IMR-90 (cell line): ENCODE data around the gene GCNT2. TPM values are rescaled to one million over a fixed set of nuclear protein-coding genes. Genes with fewer than 3 reads are reported as not detected.

ENCODE experiments used
- ATAC-seq: fragments of 200-7000 bp; cut with Tn5 transposase; 2 replicates; pipeline ENCODE4 v1.9.1; 2020; ENCODE audit warnings: low read depth, mild to moderate bottlenecking, moderate library complexity
- BruUV-seq: library from RNA; stranded (reverse); fragments of 400-500 nt; replicated peaks from 2 replicates; lab custom pipeline; 2021; lab: Mats Ljungman, UMichigan
- CTCF ChIA-PET: fragments of 300-600 bp; formaldehyde crosslinking; extraction: SDS; loops from one replicate; lab custom pipeline; 2021; ENCODE audit warnings: antibody characterized with exemption; lab: Yijun Ruan, JAX
- POLR2A ChIA-PET: fragments of 300-600 bp; sonication (Branson Sonifier 250); formaldehyde crosslinking; loops from one replicate; lab custom pipeline; 2022; ENCODE audit warnings: antibody characterized with exemption; ENCODE audit not compliant: unreplicated experiment; lab: Charles Lee
- DNase-seq: peaks from one replicate; pipeline ENCODE4 v3.0.0; 2013
- H2AFZ ChIP-seq: replicated peaks from 2 replicates; pipeline ENCODE3; 2013; ENCODE audit warnings: low read length, mild to moderate bottlenecking; ENCODE audit not compliant: poor library complexity
- H2AK5ac ChIP-seq: 2 replicates; pipeline ENCODE4 v1.6.1; 2013; ENCODE audit warnings: low read depth, low read length, inconsistent platforms
- H2AK9ac ChIP-seq: replicated peaks from 2 replicates; pipeline ENCODE3; 2013; ENCODE audit warnings: mild to moderate bottlenecking, low read depth, low read length, moderate library complexity; ENCODE audit not compliant: poor library complexity
- H2BK120ac ChIP-seq: 2 replicates; pipeline ENCODE4 v1.6.1; 2013; ENCODE audit warnings: low read depth, low read length, inconsistent platforms
- H2BK15ac ChIP-seq: 3 replicates; pipeline ENCODE4 v1.6.1; 2013; ENCODE audit warnings: low read depth, low read length, inconsistent platforms
- H2BK20ac ChIP-seq: 2 replicates; pipeline ENCODE4 v1.6.1; 2013; ENCODE audit warnings: low read depth, mild to moderate bottlenecking, inconsistent platforms, low read length, moderate library complexity
- H2BK5ac ChIP-seq: 2 replicates; pipeline ENCODE4 v1.6.1; 2013; ENCODE audit warnings: mild to moderate bottlenecking, low read depth, low read length, inconsistent platforms; ENCODE audit not compliant: poor library complexity, severe bottlenecking
- H3K14ac ChIP-seq: replicated peaks from 2 replicates; pipeline ENCODE4 v1.6.1; 2013; ENCODE audit warnings: low read depth, low read length, inconsistent platforms
- H3K18ac ChIP-seq: 2 replicates; pipeline ENCODE4 v1.6.1; 2013; ENCODE audit warnings: low read depth, low read length, control low read depth
- H3K23ac ChIP-seq: 2 replicates; pipeline ENCODE4 v1.6.1; 2013; ENCODE audit warnings: low read depth, low read length, inconsistent platforms
- H3K27ac ChIP-seq: 2 replicates; pipeline ENCODE4 v1.5.1; 2013; ENCODE audit warnings: mild to moderate bottlenecking, control low read depth, low read length; ENCODE audit not compliant: insufficient read depth
- H3K27me3 ChIP-seq: 2 replicates; pipeline ENCODE4 v1.6.1; 2013; ENCODE audit warnings: low read length; ENCODE audit not compliant: control insufficient read depth, insufficient read depth
- H3K36me3 ChIP-seq: 2 replicates; pipeline ENCODE4 v1.6.1; 2013; ENCODE audit warnings: low read length, mixed read lengths; ENCODE audit not compliant: control insufficient read depth, insufficient read depth
- H3K4ac ChIP-seq: 2 replicates; pipeline ENCODE4 v1.6.1; 2013; ENCODE audit warnings: low read depth, low read length, inconsistent platforms
- H3K4me1 ChIP-seq: 2 replicates; pipeline ENCODE4 v1.6.1; 2013; ENCODE audit warnings: low read length, mixed read lengths; ENCODE audit not compliant: control insufficient read depth, insufficient read depth
- H3K4me2 ChIP-seq: 2 replicates; pipeline ENCODE4 v1.6.1; 2013; ENCODE audit warnings: low read depth, mild to moderate bottlenecking, control low read depth, low read length, moderate library complexity
- H3K4me3 ChIP-seq: 2 replicates; pipeline ENCODE4 v1.5.1; 2013; ENCODE audit warnings: low read depth, mild to moderate bottlenecking, control low read depth, low read length, moderate library complexity; ENCODE audit not compliant: insufficient read depth
- H3K56ac ChIP-seq: 2 replicates; pipeline ENCODE4 v1.6.1; 2013; ENCODE audit warnings: low read length, inconsistent platforms; ENCODE audit not compliant: insufficient read depth; ENCODE audit errors: extremely low read depth
- H3K79me1 ChIP-seq, 2 experiments: 2 replicates each; pipeline ENCODE4 v1.6.1; 2013; ENCODE audit warnings: low read length in 2 of 2, inconsistent platforms in 1 of 2, low read depth in 1 of 2
- H3K9ac ChIP-seq: 2 replicates; pipeline ENCODE4 v1.6.1; 2013; ENCODE audit warnings: low read depth, low read length, control low read depth
- H3K9me1 ChIP-seq: 2 replicates; pipeline ENCODE4 v1.6.1; 2013; ENCODE audit warnings: low read length, inconsistent platforms; ENCODE audit not compliant: insufficient read depth
- H3K9me3 ChIP-seq: 2 replicates; pipeline ENCODE4 v1.6.1; 2013; ENCODE audit warnings: low read length; ENCODE audit not compliant: control insufficient read depth, insufficient read depth
- H4K20me1 ChIP-seq: 2 replicates; pipeline ENCODE4 v1.6.1; 2013; ENCODE audit warnings: low read length, inconsistent platforms; ENCODE audit not compliant: insufficient read depth
- H4K5ac ChIP-seq: 2 replicates; pipeline ENCODE4 v1.6.1; 2013; ENCODE audit warnings: mild to moderate bottlenecking, low read depth, low read length, control low read depth
- H4K8ac ChIP-seq, 2 experiments: 2 replicates each; pipeline ENCODE4 v1.6.1; 2013; ENCODE audit warnings: low read depth in 2 of 2, low read length in 2 of 2, control low read depth in 1 of 2, inconsistent platforms in 1 of 2
- H4K91ac ChIP-seq: 2 replicates; pipeline ENCODE4 v1.6.1; 2013; ENCODE audit warnings: low read depth, low read length, inconsistent platforms; ENCODE audit not compliant: insufficient read depth
- CEBPB ChIP-seq: IDR thresholded peaks from 2 replicates; pipeline ENCODE4 v1.6.1; 2012; ENCODE audit warnings: low read depth, low read length, improper control_type of control experiment
- CTCF ChIP-seq: conservative IDR thresholded peaks from 2 replicates; pipeline ENCODE4 v1.5.1; 2012; ENCODE audit warnings: mild to moderate bottlenecking, low read depth, low read length, improper control_type of control experiment
- ELK1 ChIP-seq: fragments of 150-350 bp; IDR thresholded peaks from 2 replicates; pipeline ENCODE4 v1.6.1; 2016; ENCODE audit warnings: low read depth, mild to moderate bottlenecking, low read length, moderate library complexity, borderline replicate concordance
- FOS ChIP-seq: fragments of 150-350 bp; IDR thresholded peaks from 2 replicates; pipeline ENCODE4 v1.6.1; 2016; ENCODE audit warnings: low read depth, low read length
- MAZ ChIP-seq: IDR thresholded peaks from 2 replicates; pipeline ENCODE4 v1.6.1; 2012; ENCODE audit warnings: low read depth, mild to moderate bottlenecking, low read length, improper control_type of control experiment, moderate library complexity, borderline replicate concordance
- MXI1 ChIP-seq: IDR thresholded peaks from 2 replicates; pipeline ENCODE4 v1.6.1; 2012; ENCODE audit warnings: low read depth, mild to moderate bottlenecking, low read length, moderate library complexity, borderline replicate concordance
- POLR2A ChIP-seq: IDR thresholded peaks from 2 replicates; pipeline ENCODE4 v1.6.1; 2012; ENCODE audit warnings: mild to moderate bottlenecking, low read depth, low read length
- RFX5 ChIP-seq: IDR thresholded peaks from 2 replicates; pipeline ENCODE4 v1.8.0; 2012; ENCODE audit warnings: low read depth, mild to moderate bottlenecking, low read length, moderate library complexity
- USF2 ChIP-seq: fragments of 150-350 bp; IDR thresholded peaks from 2 replicates; pipeline ENCODE4 v1.6.1; 2017; ENCODE audit warnings: mild to moderate bottlenecking, antibody characterized with exemption, low read length, low read depth
- WGBS, 2 experiments: methylation state at CpG; one replicate each; pipeline versions ENCODE4 v1.1.5 to v1.1.7; 2013; ENCODE audit warnings: missing lambda C conversion rate in 2 of 2; ENCODE audit not compliant: insufficient read length in 1 of 2; ENCODE audit errors: extremely low coverage in 2 of 2; 5-methylcytosine and 5-hydroxymethylcytosine counted together
- dilution Hi-C: fragments of 300-500 bp; cut with HindIII; formaldehyde crosslinking; loops from one replicate; pipeline ENCODE4 v1.14.3; 2018; ENCODE audit warnings: low sequenced_read_pairs; ENCODE audit not compliant: unreplicated experiment
- in situ Hi-C: fragments of 300-500 bp; cut with MboI; formaldehyde crosslinking; loops from 3 replicates; pipeline ENCODE4 v1.14.3; 2019; ENCODE audit warnings: low sequenced_read_pairs, inconsistent platforms, mixed read lengths
- intact Hi-C: fragments of 100-400 bp; cut with micrococcal nuclease; formaldehyde crosslinking; loops from 2 replicates; pipeline ENCODE4 v1.10.0; 2022
- polyA plus RNA-seq, 3 experiments: library from polyadenylated mRNA; depleted of rRNA; stranded (reverse); fragments of >200 nt; gene quantifications; 2 replicates each; pipeline ENCODE4 v1.2.3, GENCODE V29; 2012; ENCODE audit warnings: low replicate concordance in 1 of 3
- total RNA-seq: library from RNA; depleted of rRNA; stranded (reverse); fragments of >200 nt; gene quantifications from 2 replicates; pipeline ENCODE4 v1.2.3, GENCODE V29; 2012

GCNT2 gene
- total and polyA plus RNA-seq, 2 of the 4 experiments (the other 2 are of a cell fraction) = 0.34 to 0.90 TPM

GRCh38 chr6:10491463-10491862 is 29.7 kb upstream of the GCNT2 start:
- no peak for ATAC-seq
- DNase-seq = no peak
- peaks cover 2% of the 10 kb centered on the region; the same call in 1 of the 2 replicates for H3K27me3 ChIP-seq
- no peak overlapping the region for H2BK15ac ChIP-seq
- H4K8ac ChIP-seq = no peak overlapping the region
- no peak overlapping the region for H3K56ac ChIP-seq
- H3K18ac ChIP-seq = no peak overlapping the region
- H2BK20ac ChIP-seq = no peak overlapping the region
- no peak overlapping the region for H2AK9ac ChIP-seq
- no peak for TF ChIP-seq ELK1
- TF ChIP-seq USF2 = no peak
- no peak for TF ChIP-seq POLR2A
- no peak for TF ChIP-seq RFX5
- TF ChIP-seq FOS = no peak
- TF ChIP-seq MAZ = no peak
- no peak for TF ChIP-seq MXI1
- TF ChIP-seq CTCF = no peak
- no peak for TF ChIP-seq CEBPB
- H2AFZ ChIP-seq = no peak overlapping the region
- no peak overlapping the region for H3K27ac ChIP-seq
- peaks cover 5% of the 10 kb centered on the region for H3K9me3 ChIP-seq
- intact Hi-C loops (no loop called here), in situ Hi-C loops (loop anchor here (25.0 kb wide), 2 partner anchors 571 to 1071 kb away; no protein-coding TSS in a partner anchor), dilution Hi-C loops (no loop called here)
- H3K9ac ChIP-seq = no peak overlapping the region
- H3K4ac ChIP-seq = no peak overlapping the region
- H3K23ac ChIP-seq = no peak overlapping the region
- 94% methylated on average over 6 of the region's 32 CpGs; no CpG with 5 or more reads in 1 of the 2 experiments for WGBS, 2 experiments
- H4K20me1 ChIP-seq = no peaks in the 10 kb centered on the region
- no TSS peak for BruUV-seq
- H2BK5ac ChIP-seq = no peak overlapping the region
- no peak overlapping the region for H2BK120ac ChIP-seq
- no peak overlapping the region for H2AK5ac ChIP-seq
- H3K4me3 ChIP-seq = no peak overlapping the region
- no peak overlapping the region for H4K5ac ChIP-seq
- H3K14ac ChIP-seq = no peak overlapping the region
- H3K4me1 ChIP-seq = no peaks in the 10 kb centered on the region
- H4K91ac ChIP-seq = no peak overlapping the region
- no peaks in the 10 kb centered on the region for H3K79me1 ChIP-seq
- H3K36me3 ChIP-seq = no peaks in the 10 kb centered on the region
- no peaks in the 10 kb centered on the region for H3K9me1 ChIP-seq
- ChIA-PET POLR2A (interaction anchor here (0.6 kb wide), 1 partner anchor 10 kb away, joined by 6 read pairs; no protein-coding TSS in a partner anchor), CTCF (interaction anchor here (0.6 kb wide), 2 partner anchors 309 to 369 kb away, joined by 3 read pairs; no protein-coding TSS in a partner anchor)
- no peak overlapping the region for H3K4me2 ChIP-seq
